Measurements from ENCODE around the gene PGPEP1. TPM values are rescaled to one million over a fixed set of nuclear protein-coding genes. Genes with fewer than 3 reads are reported as not detected.
A peak's percentile ranks its signal among the peaks of the same experiment; 100 is the strongest.

Gene PGPEP1
- total and polyA plus RNA-seq, 10 of the 15 experiments (the other 5 are each of a cell fraction or from before 2014, with no cell fraction given), result 13.8 to 39.4 (median 17.0) TPM

- BruUV-seq (replicated peaks), result no TSS peak
- CTCF ChIA-PET, result interaction anchor here (1.0 to 1.5 kb wide), 3 partner anchors 23 to 86 kb away, joined by 4 to 5 read pairs (median 4); no protein-coding TSS in a partner anchor
- intact Hi-C loops (cut with micrococcal nuclease; ENCODE audit: unreplicated experiment) (no loop called here), in situ Hi-C loops (cut with MboI) (no loop called here)
- peaks cover 0 to 6% of the 10 kb centered on the region in 2 experiments for H3K36me3 ChIP-seq (ENCODE audit: control insufficient read depth in 2 of 2, insufficient read depth in 2 of 2, low read length in 1 of 2)
- H3K4me2 ChIP-seq (ENCODE audit: control insufficient read depth, insufficient read depth), result no peak overlapping the region
- peaks cover 11% of the 10 kb centered on the region for H3K4me1 ChIP-seq (ENCODE audit: control insufficient read depth, insufficient read depth, low read length)
- H3K27me3 ChIP-seq (replicated peaks in 1 of 2; ENCODE audit: control insufficient read depth in 2 of 2, insufficient read depth in 2 of 2, low read length in 1 of 2), result no peaks in the 10 kb centered on the region
- H3K9ac ChIP-seq (ENCODE audit: control insufficient read depth, insufficient read depth, low read length), result no peak overlapping the region
- FAIRE-seq, result no peak
- WGBS (ENCODE audit: insufficient coverage, insufficient replicate concordance, low lambda C conversion rate, missing lambda C conversion rate), result 71% methylated on average over 15 of the region's 15 CpGs
- POLR2A ChIA-PET, result interaction anchor here (0.6 to 1.2 kb wide), 2 partner anchors 16 to 84 kb away, joined by 3 read pairs; partner anchors contain the start of gene JUND
- no peak overlapping the region for H2AFZ ChIP-seq (ENCODE audit: control insufficient read depth, low read depth, low read length)
- DNase-seq (ENCODE audit: low read depth, low spot score), result no peak
- RAD21 ChIA-PET (ENCODE audit: unreplicated experiment), result no interaction called here
- peak; percentile 34; the same call in 1 of the 2 replicates for TF ChIP-seq ATF2 (IDR thresholded peaks at IDR 0.05; ENCODE audit: low read length)
- no peak for TF ChIP-seq MLLT1 (IDR thresholded peaks at IDR 0.05)
- peak; percentile 56; the same call in 1 of the 2 replicates for TF ChIP-seq CREM (IDR thresholded peaks at IDR 0.05; ENCODE audit: low read depth)
- TF ChIP-seq JUNB (IDR thresholded peaks at IDR 0.05), result 0 out of 2 replicates have a peak, but pooled peaks have one; percentile 9
- TF ChIP-seq ATF7 (IDR thresholded peaks at IDR 0.05; ENCODE audit: low read depth), result 0 out of 2 replicates have a peak, but pooled peaks have one; percentile 15
- TF ChIP-seq CREB1 (IDR thresholded peaks at IDR 0.05; ENCODE audit: low read depth), result peak; percentile 81
- no peak for TF ChIP-seq SUPT20H (IDR thresholded peaks at IDR 0.05; ENCODE audit: borderline replicate concordance, control insufficient read depth, low read depth, low read length)
- TF ChIP-seq RUNX3 (IDR thresholded peaks at IDR 0.05; ENCODE audit: low read length), result peak; percentile 49; the same call in 1 of the 2 replicates
- H3K9me3 ChIP-seq (replicated peaks; ENCODE audit: control insufficient read depth, insufficient read depth, low read length), result no peaks in the 10 kb centered on the region; the same call in 2 of the 3 replicates
- SMC1A ChIA-PET (ENCODE audit: uncharacterized antibody, unreplicated experiment), result interaction anchor here (0.7 to 1.5 kb wide), 3 partner anchors 15 to 36 kb away, joined by 3 to 4 read pairs (median 4); no protein-coding TSS in a partner anchor
- H4K20me1 ChIP-seq (ENCODE audit: control insufficient read depth, insufficient read depth), result no peaks in the 10 kb centered on the region
- H3K4me3 ChIP-seq, result no peak overlapping the region
- no peaks in the 10 kb centered on the region for H3K79me2 ChIP-seq (ENCODE audit: control insufficient read depth, insufficient read depth, low read length)
- no peak overlapping the region; the same call in 1 of the 2 replicates for H3K27ac ChIP-seq (ENCODE audit: control insufficient read depth, insufficient read depth)
- ATAC-seq, result no peak
These were observed 24.6 kb downstream of the PGPEP1 start for GRCh38 chr19:18364826-18365528.
